ENCODE data around the gene GYPA.
"Not testable (repeated sequence)": the region's sequence is repeated elsewhere in the genome, so short reads cannot be mapped to it uniquely, and the experiment has no call there.

Gene GYPA

DNA sequence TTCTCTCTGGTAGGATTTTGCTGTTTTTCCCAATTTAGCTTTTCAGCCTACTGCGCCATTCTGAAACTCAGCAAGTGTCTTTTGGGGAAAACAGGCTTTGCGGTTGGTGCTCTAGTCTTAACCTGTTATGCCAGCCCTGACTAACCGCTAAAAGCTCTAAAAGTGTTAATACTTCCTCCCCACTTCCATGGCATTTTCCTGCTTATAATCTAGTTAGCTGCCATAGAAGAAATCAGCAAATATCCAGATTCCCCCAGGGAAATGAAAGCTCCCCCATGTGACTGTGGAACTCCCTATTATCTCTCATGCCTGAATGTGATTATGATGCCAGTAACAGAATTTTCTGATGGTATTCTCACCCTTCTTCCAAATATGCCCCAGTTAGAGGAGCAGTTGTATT is 28.7 kb upstream of the GYPA start:
- no peak overlapping the region for H3K4me3 ChIP-seq (ENCODE audit: low read depth, low read length)
- TF ChIP-seq, protein P1, sequence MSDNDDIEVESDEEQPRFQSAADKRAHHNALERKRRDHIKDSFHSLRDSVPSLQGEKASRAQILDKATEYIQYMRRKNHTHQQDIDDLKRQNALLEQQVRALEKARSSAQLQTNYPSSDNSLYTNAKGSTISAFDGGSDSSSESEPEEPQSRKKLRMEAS (IDR thresholded peaks at IDR 0.05; ENCODE audit: low read depth, low read length), result no peak
- no peak for TF ChIP-seq POLR2A (IDR thresholded peaks at IDR 0.05; ENCODE audit: extremely low read depth, insufficient read length)
- no peak for TF ChIP-seq MYC (IDR thresholded peaks at IDR 0.05; ENCODE audit: low read depth, low read length)
- TF ChIP-seq, protein P2, sequence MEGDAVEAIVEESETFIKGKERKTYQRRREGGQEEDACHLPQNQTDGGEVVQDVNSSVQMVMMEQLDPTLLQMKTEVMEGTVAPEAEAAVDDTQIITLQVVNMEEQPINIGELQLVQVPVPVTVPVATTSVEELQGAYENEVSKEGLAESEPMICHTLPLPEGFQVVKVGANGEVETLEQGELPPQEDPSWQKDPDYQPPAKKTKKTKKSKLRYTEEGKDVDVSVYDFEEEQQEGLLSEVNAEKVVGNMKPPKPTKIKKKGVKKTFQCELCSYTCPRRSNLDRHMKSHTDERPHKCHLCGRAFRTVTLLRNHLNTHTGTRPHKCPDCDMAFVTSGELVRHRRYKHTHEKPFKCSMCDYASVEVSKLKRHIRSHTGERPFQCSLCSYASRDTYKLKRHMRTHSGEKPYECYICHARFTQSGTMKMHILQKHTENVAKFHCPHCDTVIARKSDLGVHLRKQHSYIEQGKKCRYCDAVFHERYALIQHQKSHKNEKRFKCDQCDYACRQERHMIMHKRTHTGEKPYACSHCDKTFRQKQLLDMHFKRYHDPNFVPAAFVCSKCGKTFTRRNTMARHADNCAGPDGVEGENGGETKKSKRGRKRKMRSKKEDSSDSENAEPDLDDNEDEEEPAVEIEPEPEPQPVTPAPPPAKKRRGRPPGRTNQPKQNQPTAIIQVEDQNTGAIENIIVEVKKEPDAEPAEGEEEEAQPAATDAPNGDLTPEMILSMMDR (IDR thresholded peaks at IDR 0.05; ENCODE audit: low read depth, low read length), result no peak
- DNase-seq (ENCODE audit: low read depth), result no peak

DNA sequence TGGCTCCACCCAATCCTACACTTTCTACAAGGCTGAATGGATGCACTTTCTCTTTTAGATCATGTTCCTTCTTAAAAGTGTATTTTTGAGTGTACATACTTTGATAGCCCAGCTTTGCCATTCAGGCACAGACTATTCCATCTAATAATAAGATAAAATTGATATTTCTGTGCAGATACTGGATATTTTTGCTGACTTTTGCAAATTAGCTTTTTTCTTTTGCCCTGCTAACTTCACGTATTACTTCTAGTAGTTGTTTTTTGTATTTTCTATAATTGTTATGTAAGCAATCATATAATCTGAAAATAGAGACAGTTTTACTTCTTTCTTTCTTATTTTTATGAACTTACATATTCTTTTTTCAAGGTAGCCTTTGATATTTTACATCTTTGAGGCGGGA is 13.5 kb upstream of the GYPA start:
- no peak overlapping the region for H3K4me3 ChIP-seq (ENCODE audit: low read depth, low read length)
- DNase-seq (ENCODE audit: low read depth), result no peak
- no peak for TF ChIP-seq MYC (IDR thresholded peaks at IDR 0.05; ENCODE audit: low read depth, low read length)
- TF ChIP-seq POLR2A (IDR thresholded peaks at IDR 0.05; ENCODE audit: extremely low read depth, insufficient read length), result no peak
- TF ChIP-seq, protein P1 (IDR thresholded peaks at IDR 0.05; ENCODE audit: low read depth, low read length), result no peak
- TF ChIP-seq, protein P2 (IDR thresholded peaks at IDR 0.05; ENCODE audit: low read depth, low read length), result no peak

DNA sequence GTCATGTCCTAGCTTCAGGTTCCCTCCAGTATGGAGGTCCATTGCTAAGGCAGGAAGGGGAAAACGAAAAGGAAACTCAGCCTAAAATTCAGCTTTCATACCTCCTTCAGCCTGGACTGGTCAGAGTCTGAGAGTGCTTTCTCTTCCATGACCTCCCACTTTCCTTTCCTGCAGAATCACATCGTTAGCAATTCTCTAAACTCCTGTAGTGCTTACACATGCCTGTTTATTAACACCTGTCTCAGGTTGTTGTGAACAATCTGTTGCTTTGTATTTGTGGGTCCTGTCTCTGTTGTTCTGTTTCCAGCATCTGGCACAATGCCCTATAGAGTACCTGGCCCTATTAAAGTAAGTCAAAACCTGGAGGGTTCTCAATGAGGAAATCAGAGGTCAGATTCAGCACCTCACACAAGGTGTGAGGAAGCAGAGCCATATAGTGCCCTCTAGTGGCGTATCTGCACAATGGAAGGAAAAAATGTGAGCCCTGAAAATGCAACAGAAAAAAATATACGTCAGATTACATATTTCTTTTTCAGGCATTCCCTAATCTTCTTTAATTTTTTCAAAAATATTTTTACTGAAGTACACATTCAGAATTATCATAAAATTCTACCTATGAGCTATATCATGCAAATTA is 2.3 kb upstream of the GYPA start:
- DNase-seq (ENCODE audit: low read depth), result peak; percentile 29
- not testable (repeated sequence) for H3K4me3 ChIP-seq (ENCODE audit: low read depth, low read length)
- TF ChIP-seq, protein P2 (IDR thresholded peaks at IDR 0.05; ENCODE audit: low read depth, low read length), result peak; percentile 51

DNA sequence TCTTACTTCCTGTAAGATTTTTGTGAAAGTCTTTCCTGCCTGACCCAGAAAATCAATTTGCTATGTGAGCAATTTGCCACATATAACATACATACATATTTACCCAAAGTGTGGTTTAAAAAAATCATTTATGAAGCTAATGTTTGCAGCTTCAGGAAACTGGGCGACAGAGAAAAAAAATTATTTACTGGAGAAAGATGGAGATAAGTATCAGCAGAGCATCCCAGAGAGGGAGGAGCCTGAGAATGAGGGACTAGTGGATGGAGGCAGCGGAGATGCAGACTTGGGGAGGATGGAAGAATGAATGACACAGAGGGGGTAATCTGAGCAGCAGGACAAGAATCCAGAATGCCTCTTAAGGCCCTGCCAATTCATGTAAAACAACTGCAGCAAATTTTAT is 975 bp upstream of the GYPA start:
- TF ChIP-seq, protein P1 (IDR thresholded peaks at IDR 0.05; ENCODE audit: low read depth, low read length), result no peak
- TF ChIP-seq MYC (IDR thresholded peaks at IDR 0.05; ENCODE audit: low read depth, low read length) (no peak), POLR2A (IDR thresholded peaks at IDR 0.05; ENCODE audit: extremely low read depth, insufficient read length) (no peak)
- TF ChIP-seq, protein P2 (IDR thresholded peaks at IDR 0.05; ENCODE audit: low read depth, low read length), result no peak
- H3K4me3 ChIP-seq (ENCODE audit: low read depth, low read length), result no peak overlapping the region
- no peak for DNase-seq (ENCODE audit: low read depth)

DNA sequence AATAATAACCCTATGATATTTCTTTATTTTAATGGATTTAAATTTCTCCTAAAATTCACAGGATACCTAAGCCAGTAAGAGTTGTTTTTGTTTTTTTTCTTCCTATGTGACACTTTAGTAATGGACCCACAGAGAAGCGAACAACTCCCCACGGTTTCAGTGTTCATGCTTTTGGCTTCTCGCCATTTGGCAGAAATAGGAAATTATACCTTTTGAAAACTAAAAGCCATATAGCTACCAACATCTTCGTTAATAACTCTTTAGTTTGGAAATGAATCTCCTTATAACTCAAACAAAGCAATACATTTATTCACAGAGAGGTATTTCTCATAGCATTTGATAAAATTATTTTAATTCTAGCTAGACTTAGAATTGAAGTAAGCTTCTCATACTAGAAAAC is 527 bp downstream of the GYPA start:
- DNase-seq (ENCODE audit: low read depth); H3K4me3 ChIP-seq (ENCODE audit: low read depth, low read length): not testable (repeated sequence)

DNA sequence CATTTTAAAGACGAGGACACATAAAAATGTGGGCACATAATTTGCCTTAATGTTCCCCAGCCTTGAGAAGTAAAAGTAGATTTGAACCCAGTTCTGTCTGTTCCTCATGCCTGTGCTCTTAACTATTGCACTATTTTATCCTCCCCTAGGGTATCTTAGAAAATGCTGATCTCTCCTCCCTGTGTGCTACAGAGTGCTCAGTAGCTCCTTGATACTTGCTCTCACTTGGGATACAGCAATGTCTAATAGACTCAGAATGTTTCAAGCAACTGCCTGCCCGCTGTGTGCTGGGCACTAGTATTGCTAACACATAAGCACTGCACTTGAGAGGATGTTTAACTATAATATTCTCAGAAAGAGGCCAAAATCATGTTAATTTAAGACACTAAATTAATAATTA is 971 bp downstream of the GYPA start:
- H3K4me3 ChIP-seq (ENCODE audit: low read depth, low read length), result not testable (repeated sequence)

DNA sequence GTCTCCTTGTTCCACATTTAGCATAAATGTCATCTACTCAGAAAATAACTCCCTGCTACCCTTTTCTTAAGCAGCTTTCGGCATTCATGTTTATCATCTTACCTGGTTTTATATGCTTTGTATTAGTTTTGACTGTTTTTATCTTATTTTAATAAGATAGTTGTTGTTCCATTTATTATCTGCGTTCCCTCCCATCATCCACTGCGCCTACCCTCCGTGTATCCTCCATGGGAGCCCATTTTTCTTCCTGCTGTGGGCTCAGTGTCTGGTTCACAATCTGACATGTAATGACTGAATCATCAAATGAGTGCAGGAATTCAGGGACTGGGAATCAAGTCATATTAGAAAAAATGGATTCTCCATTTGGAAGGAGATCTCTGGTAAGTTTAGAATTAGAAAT is 2.3 kb downstream of the GYPA start:
- not testable (repeated sequence) for H3K4me3 ChIP-seq (ENCODE audit: low read depth, low read length); DNase-seq (ENCODE audit: low read depth)

More for the DNA sequence above, 971 bp downstream of the GYPA start:
- DNase-seq (ENCODE audit: low read depth), result not testable (repeated sequence)

DNA sequence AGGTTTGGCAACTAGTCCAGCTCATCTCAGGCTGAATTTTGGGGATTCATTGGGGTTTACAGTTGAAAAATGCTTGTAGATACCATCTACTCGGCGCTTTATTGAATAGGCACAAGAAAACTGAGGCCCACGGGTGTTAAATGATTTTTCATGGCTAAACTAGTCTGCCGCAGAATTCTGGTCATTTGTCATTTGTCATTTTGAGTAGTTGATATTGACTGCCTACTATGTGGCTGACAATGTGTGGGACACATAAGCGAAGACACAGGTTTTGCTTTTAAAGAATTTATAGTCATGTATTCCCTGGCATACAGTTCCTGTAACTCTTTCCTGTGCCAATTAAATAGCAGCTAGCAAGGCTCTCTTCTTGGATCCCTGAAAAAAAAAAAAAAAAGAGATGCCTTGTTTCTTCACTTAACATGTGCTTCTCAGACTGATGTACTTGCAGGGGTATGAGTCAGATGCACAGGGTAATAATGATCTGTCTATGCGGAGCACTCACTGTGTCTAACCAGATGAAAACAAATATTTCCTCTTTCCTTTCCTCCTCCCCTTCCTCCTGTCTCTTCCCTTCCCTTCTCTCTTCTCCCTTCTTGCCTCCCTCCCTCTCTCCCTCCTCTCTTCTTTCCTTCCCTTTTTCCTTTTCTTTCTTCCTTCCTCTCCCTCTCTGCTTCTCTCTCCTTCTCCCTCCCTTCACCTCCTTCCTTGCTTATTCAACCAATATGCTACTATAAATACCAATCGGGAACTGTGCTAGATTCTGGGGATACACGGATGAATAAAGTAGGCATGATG is 3.2 kb downstream of the GYPA start:
- not testable (repeated sequence) for H3K4me3 ChIP-seq (ENCODE audit: low read depth, low read length)

DNA sequence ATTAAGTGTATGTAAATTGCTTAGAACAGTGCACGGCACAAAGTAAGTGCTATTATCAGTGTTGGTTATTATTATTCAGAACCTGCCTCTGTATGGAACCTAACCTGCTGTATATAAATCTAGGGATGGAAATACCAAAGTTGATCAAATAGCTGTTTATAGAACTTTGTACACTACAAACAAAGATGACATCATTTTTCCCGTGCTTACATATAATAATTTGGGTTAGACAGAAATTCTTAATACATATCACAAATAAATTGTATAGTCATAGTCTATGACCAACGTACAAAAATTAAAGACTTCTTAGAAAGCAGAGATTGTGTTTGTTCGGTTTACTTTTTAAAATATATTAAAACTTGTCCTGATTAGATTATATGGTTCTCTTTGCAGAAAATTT is 4.3 kb downstream of the GYPA start:
- not testable (repeated sequence) for DNase-seq (ENCODE audit: low read depth); H3K4me3 ChIP-seq (ENCODE audit: low read depth, low read length)

More for the DNA sequence above, 3.2 kb downstream of the GYPA start:
- not testable (repeated sequence) for DNase-seq (ENCODE audit: low read depth)

DNA sequence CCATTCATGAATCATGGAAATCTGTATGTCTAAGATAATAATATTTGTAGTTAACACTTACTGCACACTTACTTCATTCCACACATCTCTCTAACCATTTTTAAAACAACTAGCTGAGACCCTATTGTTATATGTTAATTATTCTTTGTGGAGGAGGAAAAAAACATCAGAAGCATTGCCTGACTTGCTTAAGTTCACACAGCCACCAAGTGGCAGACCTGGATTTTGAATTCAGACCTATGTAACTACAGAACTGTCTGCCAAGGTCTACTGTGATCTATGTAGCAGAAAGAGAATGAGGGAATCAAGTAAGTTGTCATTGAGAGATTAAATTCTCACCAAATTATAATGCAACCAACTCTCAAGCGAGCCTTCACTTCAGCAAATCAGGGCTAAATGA is 10.4 kb downstream of the GYPA start:
- not testable (repeated sequence) for DNase-seq (ENCODE audit: low read depth); H3K4me3 ChIP-seq (ENCODE audit: low read depth, low read length)

DNA sequence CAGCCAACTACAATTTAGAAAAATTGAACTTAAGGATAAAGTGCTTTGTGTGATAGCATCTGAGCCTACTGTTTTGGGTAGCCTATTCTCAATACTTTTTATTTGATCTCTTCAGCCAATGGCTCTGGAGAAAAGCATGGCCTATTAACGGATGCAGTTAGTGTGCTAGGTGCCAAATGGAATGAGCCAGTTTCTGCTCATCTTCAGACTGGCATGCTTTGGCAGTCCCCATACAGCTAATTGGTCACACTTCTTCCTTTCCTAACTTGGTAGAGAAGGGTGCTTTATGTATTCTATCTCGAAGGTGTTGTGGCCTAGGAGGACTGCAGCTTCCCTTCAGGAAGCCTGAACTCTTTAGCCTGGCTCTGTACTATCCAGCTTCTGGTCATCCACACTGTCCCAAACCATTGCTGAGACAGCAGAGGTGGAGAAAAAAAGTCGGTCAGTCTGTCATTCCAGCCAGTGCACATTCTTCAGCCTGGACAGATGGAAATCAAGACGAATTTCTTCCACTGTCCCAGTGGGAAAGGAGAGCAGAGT is 11.1 kb downstream of the GYPA start:
- DNase-seq (ENCODE audit: low read depth); H3K4me3 ChIP-seq (ENCODE audit: low read depth, low read length): not testable (repeated sequence)
